ENCODE data around the gene SSBP3. TPM values are rescaled to one million over a fixed set of nuclear protein-coding genes. Genes with fewer than 3 reads are reported as not detected.

Gene SSBP3
- total and polyA plus RNA-seq, 2 experiments from 2014 or later, result 47.4 to 68.6 TPM

- TF ChIP-seq EZH2phosphoT487 (IDR thresholded peaks at IDR 0.05; ENCODE audit: unreplicated experiment) (no peak), JUNB (IDR thresholded peaks at IDR 0.05; ENCODE audit: unreplicated experiment) (no peak), NANOG (IDR thresholded peaks at IDR 0.05; ENCODE audit: borderline replicate concordance) (no peak), CTCF (conservative IDR thresholded peaks at IDR 0.05; ENCODE audit: low read depth in 2 of 2) (no peak), CREB1 (CRISPR knock-in tag; IDR thresholded peaks at IDR 0.05; ENCODE audit: low read depth) (no peak), EZH2 (IDR thresholded peaks at IDR 0.05; ENCODE audit: low read depth, unreplicated experiment) (no peak), ZNF462 (CRISPR knock-in tag; IDR thresholded peaks at IDR 0.05) (no peak), POLR2AphosphoS5 (IDR thresholded peaks at IDR 0.05; ENCODE audit: low read depth) (no peak), ZNF114 (CRISPR knock-in tag; IDR thresholded peaks at IDR 0.05) (no peak), ZNF331 (CRISPR knock-in tag; IDR thresholded peaks at IDR 0.05; ENCODE audit: low read depth) (no peak), REST (IDR thresholded peaks at IDR 0.05; ENCODE audit: unreplicated experiment) (no peak), STAT1 (IDR thresholded peaks at IDR 0.05; ENCODE audit: unreplicated experiment) (no peak)
- TF ChIP-seq, protein P1, sequence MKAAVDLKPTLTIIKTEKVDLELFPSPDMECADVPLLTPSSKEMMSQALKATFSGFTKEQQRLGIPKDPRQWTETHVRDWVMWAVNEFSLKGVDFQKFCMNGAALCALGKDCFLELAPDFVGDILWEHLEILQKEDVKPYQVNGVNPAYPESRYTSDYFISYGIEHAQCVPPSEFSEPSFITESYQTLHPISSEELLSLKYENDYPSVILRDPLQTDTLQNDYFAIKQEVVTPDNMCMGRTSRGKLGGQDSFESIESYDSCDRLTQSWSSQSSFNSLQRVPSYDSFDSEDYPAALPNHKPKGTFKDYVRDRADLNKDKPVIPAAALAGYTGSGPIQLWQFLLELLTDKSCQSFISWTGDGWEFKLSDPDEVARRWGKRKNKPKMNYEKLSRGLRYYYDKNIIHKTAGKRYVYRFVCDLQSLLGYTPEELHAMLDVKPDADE (IDR thresholded peaks at IDR 0.05), result no peak
- ATAC-seq (no peak), DNase-seq (ENCODE audit: low spot score) (no peak)
- Histone ChIP-seq H3K4me2 (no peak overlapping the region), H4K20me1 (replicated peaks; ENCODE audit: insufficient read depth) (peaks cover 67% of the 10 kb centered on the region), H3F3A (replicated peaks; ENCODE audit: low read depth) (0 out of 2 replicates have a peak, but pooled peaks cover 2% of the 10 kb centered on the region), H3K79me2 (replicated peaks; ENCODE audit: insufficient read depth) (peaks cover 100% of the 10 kb centered on the region), H3K4me3 (no peak overlapping the region), H3K4me1 (ENCODE audit: insufficient read depth) (peaks cover 26% of the 10 kb centered on the region; the same call in 1 of the 2 replicates), H3K9me2 (ENCODE audit: insufficient read depth) (no peaks in the 10 kb centered on the region), H3K27ac (ENCODE audit: low read depth) (no peak overlapping the region), H3K36me3 (ENCODE audit: insufficient read depth) (peaks cover 32% of the 10 kb centered on the region), H3K27me3 (ENCODE audit: insufficient read depth) (no peaks in the 10 kb centered on the region), H2AFZ (no peak overlapping the region)
- H3K27ac Mint-ChIP-seq, result no peak overlapping the region
- H3K4me1 Mint-ChIP-seq, result peaks cover 45% of the 10 kb centered on the region
- peaks cover 10% of the 10 kb centered on the region for H3K27me3 Mint-ChIP-seq (ENCODE audit: insufficient read depth, low read depth, poor library complexity)
- no peaks in the 10 kb centered on the region for H3K9me3 Mint-ChIP-seq
- H3K36me3 Mint-ChIP-seq (ENCODE audit: low read depth), result peaks cover 83% of the 10 kb centered on the region
- H3K4me3 Mint-ChIP-seq, result no peak overlapping the region
These were observed 10.8 kb downstream of the SSBP3 start for GRCh38 chr1:54395281-54395934.
